ENCODE data around the gene SHC1. TPM values are rescaled to one million over a fixed set of nuclear protein-coding genes. Genes with fewer than 3 reads are reported as not detected.
A peak's percentile ranks its signal among the peaks of the same experiment; 100 is the strongest.

SHC1 gene
- total RNA-seq, 2 donors from 2014 or later: 85.0 to 97.2 TPM

DNA sequence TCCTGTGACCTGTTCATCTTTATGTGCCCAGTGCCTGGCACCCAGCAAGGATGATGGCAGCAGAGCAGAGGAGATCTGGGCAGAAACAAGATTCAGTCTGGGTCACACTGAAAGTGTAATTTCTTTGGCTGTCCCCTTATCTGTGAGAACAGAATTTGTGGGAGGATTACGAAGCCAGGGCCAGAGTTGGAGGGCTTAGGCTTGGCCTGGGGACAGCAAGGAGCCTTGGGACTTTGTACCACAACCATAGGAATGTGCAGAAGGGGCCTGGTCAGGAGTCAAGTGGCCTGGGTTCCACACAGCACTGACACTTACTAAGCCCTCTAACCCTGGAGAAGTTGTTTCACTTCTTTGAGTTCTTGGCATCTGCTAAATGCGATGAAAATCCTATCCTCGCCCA, 46.9 kb downstream of the SHC1 start:
- Histone ChIP-seq H3K4me1 (replicated peaks) (no peaks in the 10 kb centered on the region), H3K27me3 (replicated peaks; ENCODE audit: insufficient read depth) (no peaks in the 10 kb centered on the region), H3K9me3 (no peaks in the 10 kb centered on the region), H3K27ac (no peak overlapping the region), H3K36me3 (peaks cover 0 to 8% of the 10 kb centered on the region in 2 donors), H3K4me3 (no peak overlapping the region)
- WGBS: 94% methylated on average over 3 of the region's 3 CpGs
- TF ChIP-seq POLR2A (IDR thresholded peaks at IDR 0.05): no peak
- TF ChIP-seq, protein P1, sequence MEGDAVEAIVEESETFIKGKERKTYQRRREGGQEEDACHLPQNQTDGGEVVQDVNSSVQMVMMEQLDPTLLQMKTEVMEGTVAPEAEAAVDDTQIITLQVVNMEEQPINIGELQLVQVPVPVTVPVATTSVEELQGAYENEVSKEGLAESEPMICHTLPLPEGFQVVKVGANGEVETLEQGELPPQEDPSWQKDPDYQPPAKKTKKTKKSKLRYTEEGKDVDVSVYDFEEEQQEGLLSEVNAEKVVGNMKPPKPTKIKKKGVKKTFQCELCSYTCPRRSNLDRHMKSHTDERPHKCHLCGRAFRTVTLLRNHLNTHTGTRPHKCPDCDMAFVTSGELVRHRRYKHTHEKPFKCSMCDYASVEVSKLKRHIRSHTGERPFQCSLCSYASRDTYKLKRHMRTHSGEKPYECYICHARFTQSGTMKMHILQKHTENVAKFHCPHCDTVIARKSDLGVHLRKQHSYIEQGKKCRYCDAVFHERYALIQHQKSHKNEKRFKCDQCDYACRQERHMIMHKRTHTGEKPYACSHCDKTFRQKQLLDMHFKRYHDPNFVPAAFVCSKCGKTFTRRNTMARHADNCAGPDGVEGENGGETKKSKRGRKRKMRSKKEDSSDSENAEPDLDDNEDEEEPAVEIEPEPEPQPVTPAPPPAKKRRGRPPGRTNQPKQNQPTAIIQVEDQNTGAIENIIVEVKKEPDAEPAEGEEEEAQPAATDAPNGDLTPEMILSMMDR (IDR thresholded peaks at IDR 0.05): no peak
- TF ChIP-seq POLR2AphosphoS5 (IDR thresholded peaks at IDR 0.05): no peak
- intact Hi-C loops (cut with DNase I): no loop called here
- no peak for DNase-seq (ENCODE audit: low spot score)

DNA sequence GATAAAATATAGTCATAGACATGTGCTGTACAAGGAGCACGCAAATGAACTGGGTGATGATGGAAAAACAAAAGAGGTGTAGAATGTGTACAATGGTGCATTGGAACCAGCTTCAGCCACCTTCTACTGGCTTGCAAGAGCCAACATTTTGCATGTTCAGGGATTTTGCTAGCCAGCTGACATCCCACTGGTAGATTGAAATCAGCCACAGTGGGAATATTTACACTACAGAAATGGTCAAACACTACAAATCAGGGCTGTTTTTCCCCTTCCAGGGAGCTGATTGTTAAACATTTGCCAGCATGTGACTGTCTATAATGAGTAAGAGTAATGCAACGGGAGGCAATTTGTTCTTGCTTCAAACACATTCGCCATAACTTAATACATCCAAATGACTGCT, 57.3 kb downstream of the SHC1 start:
- Histone ChIP-seq H3K4me1 (replicated peaks) (peaks cover 5% of the 10 kb centered on the region), H3K27ac (no peak overlapping the region), H3K36me3 (no peaks in the 10 kb centered on the region), H3K4me3 (no peak overlapping the region), H3K27me3 (replicated peaks; ENCODE audit: insufficient read depth) (no peaks in the 10 kb centered on the region), H3K9me3 (no peaks in the 10 kb centered on the region)
- DNase-seq (ENCODE audit: low spot score): no peak
- intact Hi-C loops (cut with DNase I): no loop called here
- TF ChIP-seq POLR2A (IDR thresholded peaks at IDR 0.05) (no peak), POLR2AphosphoS5 (IDR thresholded peaks at IDR 0.05) (no peak)
- WGBS: 79% methylated on average over 3 of the region's 3 CpGs

DNA sequence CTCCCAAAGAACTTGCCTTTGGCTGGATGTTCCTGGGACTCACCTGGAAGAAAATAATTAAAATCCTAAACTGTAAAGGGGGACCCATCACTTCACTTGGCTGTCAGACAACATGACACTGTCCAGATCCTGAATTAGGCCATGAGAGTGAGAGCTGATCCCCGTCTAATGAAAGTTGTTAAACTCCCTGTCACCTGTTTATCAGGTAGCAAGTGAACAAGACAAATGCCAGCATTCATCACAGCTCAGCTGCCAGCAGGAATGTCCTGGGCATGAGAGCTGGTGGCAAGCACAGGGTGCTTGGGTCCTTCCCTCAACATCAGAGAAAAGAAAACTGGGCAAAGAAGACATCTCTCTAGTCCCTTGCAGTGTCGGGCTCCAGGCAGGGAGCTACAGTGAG, 57.8 kb downstream of the SHC1 start:
- TF ChIP-seq POLR2A (IDR thresholded peaks at IDR 0.05): no peak
- TF ChIP-seq POLR2AphosphoS5 (IDR thresholded peaks at IDR 0.05): no peak
- TF ChIP-seq, protein P1 (IDR thresholded peaks at IDR 0.05): no peak
- H3K4me1 ChIP-seq (replicated peaks): peaks cover 5% of the 10 kb centered on the region
- no peaks in the 10 kb centered on the region for H3K27me3 ChIP-seq (replicated peaks; ENCODE audit: insufficient read depth)
- H3K36me3 ChIP-seq: no peaks in the 10 kb centered on the region
- DNase-seq (ENCODE audit: low spot score): no peak
- 61% methylated on average over 2 of the region's 2 CpGs for WGBS
- intact Hi-C loops (cut with DNase I): no loop called here
- peak overlapping the region; percentile 25 to 39 for H3K27ac ChIP-seq
- H3K4me3 ChIP-seq: no peak overlapping the region
- H3K9me3 ChIP-seq: no peaks in the 10 kb centered on the region

Small RNAs within 50 kb of the gene (microRNA-seq; reads per million reads assigned to microRNA genes)
- gene MIR4258: not detected

Small RNAs within 50 kb of the gene (small RNA-seq; reads per million reads assigned to genes)
- gene MIR4258 (0 reads per million in 2 donors), gene RF00017 (0 reads per million in 2 donors)

Other genes with a start within 250 kb of the SHC1 start
- gene KCNN3, start 100.5 kb downstream of the SHC1 start, total RNA-seq: 1 to 10 TPM; 1.2 to 3.0 TPM
- 10 to 100 TPM; 23.2 to 26.2 TPM for gene PMVK, start 34.0 kb downstream of the SHC1 start, total RNA-seq
- 100 to 1,000 TPM; 113 to 140 TPM for gene PBXIP1, start 14.6 kb downstream of the SHC1 start, total RNA-seq
- 10 to 100 TPM; 44.1 to 44.6 TPM for gene PYGO2, start 9.0 kb downstream of the SHC1 start, total RNA-seq
- gene CKS1B, start 3.9 kb upstream of the SHC1 start, total RNA-seq: 10 to 100 TPM; 33.5 to 47.5 TPM
- gene FLAD1, start 12.6 kb upstream of the SHC1 start, total RNA-seq: 10 to 100 TPM; 31.5 to 35.3 TPM
- gene LENEP, start 22.8 kb upstream of the SHC1 start, total RNA-seq: not detected
- 100 to 1,000 TPM in 1 of 2 donors, 10 to 100 TPM in 1; 60.0 to 103 TPM for gene ZBTB7B, start 32.1 kb upstream of the SHC1 start, total RNA-seq
- gene DCST2, start 63.0 kb upstream of the SHC1 start, total RNA-seq: 1 to 10 TPM; 2.3 to 5.3 TPM
- gene DCST1, start 63.1 kb upstream of the SHC1 start, total RNA-seq: under 1 TPM in 1 of 2 donors, not detected in 1; 0.51 TPM
- gene ADAM15, start 80.6 kb upstream of the SHC1 start, total RNA-seq: 100 to 1,000 TPM in 1 of 2 donors, 10 to 100 TPM in 1; 72.5 to 138 TPM
- 10 to 100 TPM; 10.3 to 23.4 TPM for gene EFNA4, start 93.0 kb upstream of the SHC1 start, total RNA-seq
- gene EFNA3, start 108.1 kb upstream of the SHC1 start, total RNA-seq: 1 to 10 TPM; 5.9 to 8.4 TPM
- gene EFNA1, start 157.1 kb upstream of the SHC1 start, total RNA-seq: 100 to 1,000 TPM in 1 of 2 donors, 10 to 100 TPM in 1; 85.1 to 132 TPM
- 10 to 100 TPM; 26.6 to 48.0 TPM for gene SLC50A1, start 165.1 kb upstream of the SHC1 start, total RNA-seq
- 10 to 100 TPM; 93.6 to 97.0 TPM for gene DPM3, start 169.8 kb upstream of the SHC1 start, total RNA-seq
- gene KRTCAP2, start 202.6 kb upstream of the SHC1 start, total RNA-seq: 100 to 1,000 TPM; 111 to 236 TPM
- 1 to 10 TPM in 1 of 2 donors, under 1 TPM in 1; 0.14 to 1.6 TPM for gene TRIM46, start 203.1 kb upstream of the SHC1 start, total RNA-seq
- 10 to 100 TPM; 13.1 to 38.5 TPM for gene THBS3, start 237.2 kb upstream of the SHC1 start, total RNA-seq
- gene MTX1, start 237.9 kb upstream of the SHC1 start, total RNA-seq: 10 to 100 TPM; 49.6 to 57.1 TPM

Data from prostate gland (tissue), 2 donors.